ENCODE data around the gene ALPK1.
"Not testable (repeated sequence)": the region's sequence is repeated elsewhere in the genome, so short reads cannot be mapped to it uniquely, and the experiment has no call there.

ALPK1 gene

GRCh38 chr4:112277220-112277619 lies 19.9 kb upstream of the ALPK1 start:
- H3K36me3 ChIP-seq: no peaks in the 10 kb centered on the region
- H3K4me1 ChIP-seq: no peaks in the 10 kb centered on the region
- no peak overlapping the region for H3K4me3 ChIP-seq (ENCODE audit: low read depth, low read length)
- DNase-seq: no peak
- H3K9me3 ChIP-seq: no peaks in the 10 kb centered on the region
- H3K27me3 ChIP-seq: no peaks in the 10 kb centered on the region
- TF ChIP-seq CTCF (IDR thresholded peaks at IDR 0.05; ENCODE audit: low read depth, low read length): no peak

- no peak for TF ChIP-seq CTCF (IDR thresholded peaks at IDR 0.05; ENCODE audit: low read depth, low read length)
- Histone ChIP-seq H3K9me3 (no peaks in the 10 kb centered on the region), H3K27me3 (no peaks in the 10 kb centered on the region), H3K4me1 (no peaks in the 10 kb centered on the region), H3K4me3 (ENCODE audit: low read depth, low read length) (no peak overlapping the region), H3K36me3 (no peaks in the 10 kb centered on the region)
- no peak for DNase-seq
These were observed 19.3 kb upstream of the ALPK1 start for GRCh38 chr4:112277705-112278448.

GRCh38 chr4:112279025-112279881 lies 17.9 kb upstream of the ALPK1 start:
- Histone ChIP-seq H3K36me3 (no peaks in the 10 kb centered on the region), H3K4me1 (no peaks in the 10 kb centered on the region), H3K4me3 (ENCODE audit: low read depth, low read length) (no peak overlapping the region), H3K9me3 (no peaks in the 10 kb centered on the region), H3K27me3 (no peaks in the 10 kb centered on the region)
- DNase-seq: no peak
- TF ChIP-seq CTCF (IDR thresholded peaks at IDR 0.05; ENCODE audit: low read depth, low read length): no peak

- Histone ChIP-seq H3K36me3 (no peaks in the 10 kb centered on the region), H3K27me3 (no peaks in the 10 kb centered on the region), H3K9me3 (no peaks in the 10 kb centered on the region), H3K4me3 (ENCODE audit: low read depth, low read length) (no peak overlapping the region), H3K4me1 (no peaks in the 10 kb centered on the region)
- DNase-seq: no peak
- TF ChIP-seq CTCF (IDR thresholded peaks at IDR 0.05; ENCODE audit: low read depth, low read length): no peak
These were observed 17.3 kb upstream of the ALPK1 start for GRCh38 chr4:112279882-112280315.

- TF ChIP-seq CTCF (IDR thresholded peaks at IDR 0.05; ENCODE audit: low read depth, low read length): no peak
- no peaks in the 10 kb centered on the region for H3K36me3 ChIP-seq
- no peaks in the 10 kb centered on the region for H3K27me3 ChIP-seq
- DNase-seq: no peak
- H3K4me1 ChIP-seq: no peaks in the 10 kb centered on the region
- H3K9me3 ChIP-seq: no peaks in the 10 kb centered on the region
- no peak overlapping the region for H3K4me3 ChIP-seq (ENCODE audit: low read depth, low read length)
These were observed 16.6 kb upstream of the ALPK1 start for GRCh38 chr4:112280386-112281056.

- not testable (repeated sequence) for H3K4me3 ChIP-seq (ENCODE audit: low read depth, low read length); H3K36me3 ChIP-seq; H3K27me3 ChIP-seq; DNase-seq; H3K9me3 ChIP-seq; H3K4me1 ChIP-seq
These were observed 15.2 kb upstream of the ALPK1 start for GRCh38 chr4:112281895-112282398.

Data from BE2C (cell line).